ENCODE measurements around the gene CGB5.
"Not testable (repeated sequence)": the region's sequence is repeated elsewhere in the genome, so short reads cannot be mapped to it uniquely, and the experiment has no call there.

The CGB5 gene

DNA sequence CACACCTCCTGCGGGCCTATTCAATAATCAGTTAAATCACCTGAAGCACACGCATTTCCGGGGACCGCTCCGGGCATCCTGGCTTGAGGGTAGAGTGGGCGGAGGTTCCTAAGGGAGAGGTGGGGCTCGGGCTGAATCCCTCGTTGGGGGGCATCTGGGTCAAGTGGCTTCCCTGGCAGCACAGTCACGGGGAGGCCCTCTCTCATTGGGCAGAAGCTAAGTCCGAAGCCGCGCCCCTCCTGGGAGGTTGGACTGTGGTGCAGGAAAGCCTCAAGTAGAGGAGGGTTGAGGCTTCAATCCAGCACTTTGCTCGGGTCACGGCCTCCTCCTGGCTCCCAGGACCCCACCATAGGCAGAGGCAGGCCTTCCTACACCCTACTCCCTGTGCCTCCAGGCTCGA is at the start of gene CGB5:
CGB5 (plus strand) TSS at position 301 of the 400 bp plus-strand sequence. CDS start 362 bp downstream, outside the sequence.
- not testable (repeated sequence) for DNase-seq

DNA sequence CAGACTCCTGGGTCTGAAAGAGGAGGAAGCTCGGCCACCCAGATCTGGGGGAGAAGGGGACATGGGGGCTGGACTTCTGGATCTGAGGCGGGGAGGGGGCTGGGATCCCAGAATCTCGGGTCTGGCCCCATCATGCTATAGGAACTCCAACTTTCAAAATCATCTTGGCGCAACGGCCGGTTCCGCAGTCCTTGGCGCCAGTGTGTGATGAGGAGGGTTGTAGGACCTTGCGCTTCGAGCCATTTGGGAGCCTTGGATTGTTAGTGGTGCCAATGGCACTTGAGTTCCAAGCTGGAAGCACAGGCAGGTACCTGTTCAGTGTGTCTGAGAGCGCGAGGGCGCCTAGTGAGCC is 49.6 kb upstream of the CGB5 start:
- no peak for DNase-seq

DNA sequence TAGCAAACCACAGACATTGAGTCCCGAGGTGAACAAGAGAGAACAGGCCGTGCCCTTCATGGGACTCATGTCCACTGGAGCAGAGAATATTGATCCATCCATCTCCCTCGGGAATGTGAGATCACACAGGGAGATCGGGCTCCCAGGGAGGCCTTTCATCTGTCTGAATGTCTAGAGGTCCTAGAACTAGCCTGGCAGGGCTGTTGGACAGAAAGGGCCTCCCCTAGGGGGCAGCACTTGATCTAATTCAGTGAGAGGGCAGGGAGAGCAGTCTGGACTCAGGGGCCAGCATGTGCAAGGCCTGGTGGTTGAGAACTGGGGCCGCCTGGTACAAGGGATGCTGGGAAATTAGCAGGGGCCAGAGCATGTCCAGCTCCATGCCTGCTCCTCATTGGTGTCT is 45.7 kb upstream of the CGB5 start:
- peak; percentile 44 for DNase-seq

DNA sequence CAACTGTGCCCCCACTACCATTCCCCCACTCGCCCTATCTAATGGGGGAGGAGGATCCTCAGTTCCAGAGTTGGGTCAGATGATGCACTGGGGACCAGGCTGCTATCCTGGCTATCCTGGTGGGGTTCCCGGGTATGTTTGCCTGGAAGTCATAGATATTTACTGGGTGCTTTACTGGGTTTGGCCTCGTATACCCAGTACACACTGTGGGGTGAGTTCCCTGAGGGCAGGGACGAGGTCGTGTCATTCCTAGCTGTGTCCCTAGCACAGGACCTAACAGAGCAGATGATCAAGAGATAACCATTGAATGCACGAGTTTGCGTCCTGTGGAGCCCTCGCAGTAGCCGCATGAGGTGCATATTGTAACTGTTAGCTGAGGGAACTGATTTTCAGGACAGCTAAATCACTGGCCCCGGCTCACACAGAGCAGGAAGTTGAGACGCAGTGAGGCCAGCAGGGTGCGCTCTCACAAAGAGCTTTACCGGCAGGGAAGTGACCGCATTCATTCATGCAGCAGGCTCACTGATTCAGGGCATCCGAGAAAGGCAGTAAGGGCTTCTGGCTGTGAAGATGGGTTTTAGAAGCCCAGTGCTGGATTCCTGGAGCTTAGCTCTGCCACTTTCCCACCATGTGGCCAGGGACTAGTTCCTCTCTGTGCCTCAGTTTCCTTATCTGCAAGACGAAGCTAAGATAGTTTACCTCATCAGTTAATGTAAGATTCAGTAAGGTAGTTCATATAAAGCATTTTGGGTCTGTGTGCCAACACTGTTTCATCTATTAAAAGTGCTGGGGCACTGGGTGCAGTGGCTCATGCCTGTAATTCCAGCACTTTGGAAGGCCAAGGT is 43.9 kb upstream of the CGB5 start:
- DNase-seq: peak; percentile 78

DNA sequence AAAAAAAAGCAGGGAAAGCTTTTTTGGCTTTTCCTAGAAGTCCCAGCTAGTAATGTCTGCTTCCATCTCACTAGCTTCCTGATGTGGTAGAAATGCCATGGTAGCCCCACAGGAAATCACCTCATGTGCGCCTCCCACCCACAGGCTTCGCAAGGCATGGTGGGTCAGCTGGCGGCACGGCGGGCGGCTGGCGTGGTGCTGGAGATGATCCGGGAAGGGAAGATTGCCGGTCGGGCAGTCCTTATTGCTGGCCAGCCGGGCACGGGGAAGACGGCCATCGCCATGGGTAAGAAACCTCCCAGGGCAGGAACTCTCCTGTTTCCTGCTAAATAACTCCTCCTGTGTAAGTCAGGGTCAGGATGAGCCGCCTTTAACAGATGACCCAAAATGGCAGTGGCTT is 39.5 kb upstream of the CGB5 start:
- no peak for DNase-seq

DNA sequence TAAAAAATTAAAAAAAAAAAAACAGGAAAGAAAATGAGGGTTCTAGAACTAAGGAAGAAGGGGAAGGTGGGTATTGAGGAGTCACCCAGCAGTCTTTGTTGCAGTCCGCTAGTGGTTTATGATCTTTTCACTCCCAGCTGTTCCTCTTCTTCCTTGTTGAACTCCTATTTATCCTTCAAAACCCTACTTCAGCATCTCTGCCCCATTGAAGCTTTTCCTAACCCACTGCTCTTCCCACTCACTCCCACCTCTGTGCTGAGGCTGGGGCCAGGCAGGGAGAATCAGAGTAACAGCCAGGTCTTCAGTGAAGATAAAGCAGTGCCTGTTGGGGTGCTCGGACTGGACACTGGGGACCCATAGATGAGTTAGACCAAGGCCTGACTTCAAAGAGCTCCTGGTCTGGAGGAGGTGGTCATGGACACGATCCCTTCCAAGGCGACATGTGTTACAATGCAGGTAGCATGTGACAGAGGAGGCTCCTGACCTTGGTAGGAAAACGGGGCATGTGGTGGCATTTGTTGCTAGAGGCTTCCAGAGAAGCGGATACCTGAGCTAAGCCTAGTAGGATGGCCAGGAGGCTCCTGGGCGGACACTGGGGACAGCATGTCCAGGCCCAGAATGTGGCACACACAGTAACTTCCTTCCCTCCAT is 38.6 kb upstream of the CGB5 start:
- no peak for DNase-seq

DNA sequence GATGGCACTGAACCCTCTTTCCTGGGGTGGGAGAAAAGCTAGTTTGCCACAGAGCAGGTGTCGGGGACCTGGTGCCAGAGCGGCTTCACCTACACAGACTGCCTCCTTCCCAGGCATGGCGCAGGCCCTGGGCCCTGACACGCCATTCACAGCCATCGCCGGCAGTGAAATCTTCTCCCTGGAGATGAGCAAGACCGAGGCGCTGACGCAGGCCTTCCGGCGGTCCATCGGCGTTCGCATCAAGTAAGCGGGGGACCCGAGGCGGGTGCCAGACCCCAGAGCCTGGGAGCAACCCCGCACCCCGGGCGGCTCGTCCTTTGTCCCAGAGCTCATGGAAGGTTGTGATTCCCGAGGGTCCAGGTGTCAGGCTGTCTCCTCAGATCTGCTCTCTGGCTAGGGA is 36.7 kb upstream of the CGB5 start:
- no peak for DNase-seq

DNA sequence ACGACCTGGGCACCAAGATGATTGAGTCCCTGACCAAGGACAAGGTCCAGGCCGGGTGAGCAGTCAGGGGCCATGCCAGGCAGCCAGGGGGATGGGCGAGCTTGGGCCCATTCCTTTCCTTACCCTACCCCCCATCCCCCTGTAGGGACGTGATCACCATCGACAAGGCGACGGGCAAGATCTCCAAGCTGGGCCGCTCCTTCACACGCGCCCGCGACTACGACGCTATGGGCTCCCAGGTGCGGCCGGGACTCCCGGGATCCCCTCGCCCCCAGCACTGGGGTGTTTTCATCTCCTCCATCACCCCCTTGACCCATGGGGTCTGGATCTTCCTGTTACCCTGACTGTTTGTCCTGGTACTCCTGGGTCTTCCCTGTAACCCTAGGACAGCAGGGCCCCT is 33.8 kb upstream of the CGB5 start:
- DNase-seq: no peak

DNA sequence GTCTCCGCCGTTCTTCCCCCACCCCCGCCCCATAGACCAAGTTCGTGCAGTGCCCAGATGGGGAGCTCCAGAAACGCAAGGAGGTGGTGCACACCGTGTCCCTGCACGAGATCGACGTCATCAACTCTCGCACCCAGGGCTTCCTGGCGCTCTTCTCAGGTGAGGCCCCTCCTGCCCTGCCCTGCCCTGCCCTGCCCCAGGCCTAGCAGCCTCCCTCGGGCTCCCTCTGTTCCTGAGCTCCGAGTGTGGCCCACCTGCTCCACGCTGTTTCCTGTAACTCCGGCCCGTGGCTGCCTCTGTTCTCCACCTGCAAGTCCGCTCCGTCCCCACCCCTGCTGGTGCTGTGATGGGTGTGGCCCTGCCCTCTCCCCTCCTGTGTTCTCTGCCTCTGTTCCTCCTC is 33.2 kb upstream of the CGB5 start:
- DNase-seq: no peak

DNA sequence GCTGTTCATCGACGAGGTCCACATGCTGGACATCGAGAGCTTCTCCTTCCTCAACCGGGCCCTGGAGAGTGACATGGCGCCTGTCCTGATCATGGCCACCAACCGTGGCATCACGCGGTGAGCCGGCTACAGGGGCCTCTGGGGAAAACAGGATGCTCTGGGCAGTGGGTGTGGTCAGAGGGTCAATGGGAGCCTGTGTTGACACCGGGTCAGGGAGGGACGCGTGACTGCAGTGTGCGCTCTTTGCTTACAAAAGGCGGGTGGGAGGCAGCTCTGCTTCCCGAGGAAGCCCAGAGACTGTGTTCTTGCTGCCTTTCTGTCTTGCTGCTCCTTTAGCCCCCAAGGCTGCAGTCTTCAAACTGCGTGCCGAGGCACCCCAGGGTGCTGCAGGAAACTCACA is 32.5 kb upstream of the CGB5 start:
- DNase-seq: no peak

DNA sequence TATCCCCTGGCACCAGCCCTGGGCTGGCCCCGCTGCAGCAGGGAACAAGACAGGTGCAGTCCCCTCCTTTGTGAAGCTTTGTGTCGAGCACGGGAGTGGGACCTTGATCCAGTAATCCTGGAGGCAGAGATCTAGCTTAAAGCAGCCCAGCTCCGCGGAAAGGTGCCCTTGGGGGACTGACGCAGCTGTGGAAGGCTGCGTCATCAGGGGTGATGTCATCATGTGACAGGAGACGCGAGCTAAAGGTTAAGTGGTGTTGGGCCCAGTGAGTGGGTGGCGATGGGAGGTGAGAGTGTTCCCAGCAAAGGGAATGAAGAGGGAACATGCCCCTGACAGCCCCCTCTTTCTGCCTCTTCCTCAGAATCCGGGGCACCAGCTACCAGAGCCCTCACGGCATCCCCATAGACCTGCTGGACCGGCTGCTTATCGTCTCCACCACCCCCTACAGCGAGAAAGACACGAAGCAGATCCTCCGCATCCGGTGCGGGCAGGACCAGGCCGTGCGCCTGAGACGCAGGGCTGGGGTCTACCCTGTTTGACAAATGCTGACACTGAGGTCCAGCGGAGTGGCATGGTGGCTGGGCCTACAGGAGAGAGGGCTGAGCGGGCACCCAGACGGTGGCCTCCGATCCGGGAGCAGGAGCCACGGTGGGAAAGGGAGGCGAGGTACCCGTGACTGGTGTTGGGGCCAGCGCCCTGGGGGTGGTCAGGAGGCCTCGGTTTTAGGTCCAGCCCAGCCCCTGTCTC is 29.4 kb upstream of the CGB5 start:
- DNase-seq: no peak

DNA sequence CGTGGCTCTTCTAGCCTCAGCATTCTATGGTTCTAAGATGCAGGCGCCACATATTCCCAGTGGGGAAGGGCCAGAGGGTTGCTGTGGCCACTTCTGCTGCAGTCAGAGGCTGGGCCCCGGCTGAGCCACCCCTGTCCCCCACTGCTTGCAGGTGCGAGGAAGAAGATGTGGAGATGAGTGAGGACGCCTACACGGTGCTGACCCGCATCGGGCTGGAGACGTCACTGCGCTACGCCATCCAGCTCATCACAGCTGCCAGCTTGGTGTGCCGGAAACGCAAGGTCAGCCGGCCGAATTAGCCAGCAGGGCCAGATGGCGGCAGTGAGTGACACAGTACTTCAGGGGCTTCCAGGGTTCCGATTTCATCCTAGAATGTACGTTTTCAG is 28.8 kb upstream of the CGB5 start:
- no peak for DNase-seq

DNA sequence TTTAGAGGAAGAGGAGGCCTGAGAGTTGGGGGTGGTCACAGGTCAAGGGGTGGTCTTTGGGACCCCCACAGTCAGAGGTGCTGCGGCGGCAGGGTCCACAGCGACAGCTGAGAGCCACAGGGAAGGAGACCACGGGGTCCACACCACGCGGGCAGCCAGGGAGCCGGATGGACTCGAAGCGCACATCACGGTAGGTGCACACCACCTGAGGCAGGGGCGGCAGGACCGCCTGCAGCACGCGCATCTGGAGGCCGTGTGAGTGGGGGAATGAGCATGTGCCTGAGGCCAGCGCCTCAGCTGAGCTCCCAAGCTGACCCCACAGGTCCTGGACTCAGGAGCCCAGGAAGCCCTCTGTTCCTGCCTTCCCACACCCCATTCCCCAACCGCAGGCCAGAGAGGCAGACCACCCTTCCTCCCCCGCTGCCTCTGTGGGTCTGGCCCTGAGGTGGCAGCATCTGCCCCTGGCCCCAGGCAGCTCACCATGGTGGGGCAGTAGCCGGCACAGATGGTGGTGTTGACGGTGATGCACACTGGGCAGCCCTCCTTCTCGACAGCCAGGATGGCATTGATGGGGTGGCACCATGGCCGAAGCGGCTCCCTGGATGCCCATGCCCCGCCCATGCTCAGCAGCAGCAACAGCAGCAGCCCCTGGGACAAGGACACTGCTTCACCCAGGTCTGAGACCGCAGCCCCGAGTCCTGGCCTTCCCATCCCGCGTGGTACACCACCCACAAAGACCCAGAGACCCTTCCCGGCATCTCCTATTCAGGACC is 27.4 kb upstream of the CGB5 start:
- no peak for DNase-seq

DNA sequence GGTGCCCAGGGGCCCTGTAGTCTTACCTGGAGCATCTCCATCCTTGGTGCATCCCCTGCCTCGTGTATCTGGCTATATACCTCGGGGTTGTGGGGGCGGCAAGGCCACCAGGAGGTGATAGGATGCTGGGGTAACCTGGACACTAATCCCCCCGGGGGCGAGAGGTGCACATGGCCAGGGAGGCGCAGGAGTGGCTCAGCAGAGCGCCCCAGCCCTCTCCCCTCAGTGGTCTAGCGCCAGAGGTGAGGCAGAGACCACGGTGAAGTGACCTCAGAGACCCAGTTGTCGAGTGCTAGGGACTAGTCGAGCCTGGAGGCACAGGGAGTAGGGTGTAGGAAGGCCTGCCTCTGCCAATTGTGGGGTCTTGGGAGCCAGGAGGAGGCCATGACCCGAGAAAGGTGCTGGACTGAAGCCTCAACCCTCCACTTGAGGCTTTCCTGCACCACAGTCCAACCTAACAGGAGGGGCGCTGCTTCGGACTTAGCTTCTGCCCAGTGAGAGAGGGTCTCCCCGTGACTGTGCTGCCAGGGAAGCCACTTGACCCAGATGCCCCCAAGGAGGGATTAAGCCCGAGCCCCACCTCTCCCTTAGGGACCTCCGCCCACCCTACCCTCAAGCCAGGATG is 26.5 kb upstream of the CGB5 start, which contains the start of gene LHB:
LHB (minus strand) TSS at position 51 of the 625 bp plus-strand sequence; CDS start at position 41, 10 bp downstream.
- no peak for DNase-seq

DNA sequence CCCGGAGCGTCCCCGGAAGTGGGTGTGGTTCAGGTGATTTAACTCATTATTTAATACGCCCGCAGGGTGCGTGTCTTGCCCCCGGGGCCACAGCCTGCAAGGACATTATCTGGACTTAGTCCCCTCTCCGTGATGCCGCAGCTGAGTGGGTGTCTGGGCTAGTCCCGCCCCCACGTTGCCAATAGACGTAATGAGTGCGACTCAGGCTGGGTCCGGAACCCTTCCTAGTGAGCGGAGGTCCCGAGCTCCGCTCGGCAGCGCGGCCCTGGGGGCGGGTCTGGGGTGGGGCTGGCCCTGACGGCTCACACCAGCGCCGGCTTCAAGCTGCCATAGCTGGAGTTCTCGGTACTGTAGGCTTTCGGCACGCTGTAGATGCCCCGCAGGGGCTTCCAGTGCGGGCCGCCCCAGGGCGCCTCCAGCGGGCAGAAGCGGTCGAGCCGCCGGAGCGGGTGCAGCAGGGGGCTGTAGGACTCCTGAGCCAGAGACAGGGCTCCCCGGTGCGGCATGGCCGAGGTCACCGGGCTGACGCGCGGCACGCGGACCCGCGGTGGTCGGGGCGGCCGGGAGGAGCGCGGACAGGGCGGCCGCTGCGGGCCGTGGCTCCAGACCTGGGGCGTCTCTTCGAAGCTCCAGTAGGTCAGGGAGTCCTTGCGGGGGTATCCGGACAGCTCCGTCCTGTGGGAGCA is 25.8 kb upstream of the CGB5 start:
- peak; percentile 71 for DNase-seq

DNA sequence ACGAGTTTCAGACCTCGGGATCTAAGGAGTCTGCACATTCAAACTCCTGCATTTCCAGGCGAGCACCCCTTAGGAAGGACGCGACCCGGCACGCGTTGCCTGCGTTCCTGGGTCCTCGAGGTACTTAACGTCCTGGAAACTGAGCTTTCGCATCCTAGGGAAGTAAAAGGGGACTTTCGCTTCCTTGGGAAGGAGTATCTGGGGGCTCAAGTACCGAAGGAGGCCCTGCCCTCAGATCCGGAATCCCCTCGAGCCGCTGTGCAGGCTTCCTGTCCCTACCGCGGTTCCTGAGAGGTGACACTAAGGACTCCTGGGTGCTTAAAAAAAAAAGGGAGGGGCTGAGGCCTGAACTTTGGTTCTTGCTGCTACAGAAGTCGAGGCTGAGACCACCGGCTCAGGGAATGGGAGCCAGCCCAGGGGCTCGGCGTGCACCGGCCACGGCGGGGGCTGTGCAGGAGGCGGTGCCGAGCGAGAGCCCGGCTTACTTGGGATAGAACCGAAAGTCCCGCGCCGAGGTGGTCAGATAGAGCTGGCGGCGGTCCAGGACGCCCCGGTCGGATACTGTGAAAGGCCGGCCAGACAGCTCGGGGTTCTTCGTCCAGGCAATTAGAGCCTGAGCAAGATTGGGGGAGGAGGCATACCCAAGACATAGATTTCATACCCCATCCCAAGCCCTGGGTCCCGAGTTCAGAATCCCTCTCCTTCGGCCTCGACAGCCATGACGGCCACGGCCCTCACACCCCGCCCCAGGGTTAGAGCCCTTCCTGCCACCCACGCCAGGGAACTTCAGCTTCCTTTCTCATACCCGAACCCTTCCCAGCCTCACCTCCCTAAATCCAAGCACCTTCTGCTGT is 25.0 kb upstream of the CGB5 start:
- DNase-seq: peak; percentile 36

DNA sequence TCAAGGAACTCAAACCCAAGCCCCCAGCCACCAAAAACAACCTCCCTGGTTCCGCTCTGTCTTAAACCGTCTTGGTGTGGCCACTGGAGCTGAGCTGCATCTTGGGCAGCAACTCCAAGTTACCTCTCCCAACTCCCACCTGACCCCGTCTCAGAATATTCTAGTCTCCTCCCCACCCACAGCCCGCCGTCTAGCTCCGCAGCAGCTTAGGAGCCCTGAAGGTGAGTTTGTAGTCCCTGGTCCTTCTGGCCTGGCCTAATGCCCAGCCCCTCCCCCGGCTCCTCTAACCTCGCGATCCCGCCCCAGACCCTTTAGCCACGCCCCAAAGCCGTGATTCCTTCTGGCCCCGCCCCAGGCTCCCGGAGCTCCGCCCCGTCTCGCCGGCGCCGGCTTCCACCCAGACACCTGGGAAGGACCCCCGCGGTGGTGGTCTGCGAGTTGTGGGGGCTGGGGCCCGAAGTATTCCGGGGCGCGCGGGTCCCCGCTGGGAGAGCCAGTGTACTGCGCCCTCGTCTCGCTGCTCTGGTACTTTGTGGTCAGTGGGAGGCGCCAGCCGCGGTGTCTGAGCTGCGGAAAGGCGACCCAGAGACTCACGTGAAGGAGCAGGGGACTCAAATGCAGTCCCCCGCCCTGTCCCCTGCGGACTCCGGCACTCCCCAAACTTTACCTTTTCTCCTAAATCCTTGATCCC is 24.3 kb upstream of the CGB5 start:
- peak; percentile 72 for DNase-seq

DNA sequence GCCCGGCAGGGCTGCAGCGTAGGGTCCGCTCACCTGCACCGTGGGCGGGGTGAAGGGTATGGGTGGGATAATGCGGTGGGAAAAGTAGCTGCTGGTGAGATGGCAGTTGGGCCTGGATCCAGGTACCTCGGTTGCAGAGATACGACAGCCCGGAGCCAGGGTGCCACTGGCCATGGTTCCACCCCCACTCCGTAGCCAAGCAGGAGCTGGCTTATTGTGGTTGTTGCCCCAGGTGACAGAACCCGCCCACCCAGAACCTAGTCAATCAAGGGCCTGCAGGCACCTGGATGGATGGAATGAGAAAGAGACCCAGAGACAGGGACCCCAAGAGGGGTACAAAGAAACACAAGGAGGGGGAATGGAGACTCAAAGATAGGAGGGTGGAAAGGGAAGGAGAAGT is 23.3 kb upstream of the CGB5 start:
- no peak for DNase-seq

DNA sequence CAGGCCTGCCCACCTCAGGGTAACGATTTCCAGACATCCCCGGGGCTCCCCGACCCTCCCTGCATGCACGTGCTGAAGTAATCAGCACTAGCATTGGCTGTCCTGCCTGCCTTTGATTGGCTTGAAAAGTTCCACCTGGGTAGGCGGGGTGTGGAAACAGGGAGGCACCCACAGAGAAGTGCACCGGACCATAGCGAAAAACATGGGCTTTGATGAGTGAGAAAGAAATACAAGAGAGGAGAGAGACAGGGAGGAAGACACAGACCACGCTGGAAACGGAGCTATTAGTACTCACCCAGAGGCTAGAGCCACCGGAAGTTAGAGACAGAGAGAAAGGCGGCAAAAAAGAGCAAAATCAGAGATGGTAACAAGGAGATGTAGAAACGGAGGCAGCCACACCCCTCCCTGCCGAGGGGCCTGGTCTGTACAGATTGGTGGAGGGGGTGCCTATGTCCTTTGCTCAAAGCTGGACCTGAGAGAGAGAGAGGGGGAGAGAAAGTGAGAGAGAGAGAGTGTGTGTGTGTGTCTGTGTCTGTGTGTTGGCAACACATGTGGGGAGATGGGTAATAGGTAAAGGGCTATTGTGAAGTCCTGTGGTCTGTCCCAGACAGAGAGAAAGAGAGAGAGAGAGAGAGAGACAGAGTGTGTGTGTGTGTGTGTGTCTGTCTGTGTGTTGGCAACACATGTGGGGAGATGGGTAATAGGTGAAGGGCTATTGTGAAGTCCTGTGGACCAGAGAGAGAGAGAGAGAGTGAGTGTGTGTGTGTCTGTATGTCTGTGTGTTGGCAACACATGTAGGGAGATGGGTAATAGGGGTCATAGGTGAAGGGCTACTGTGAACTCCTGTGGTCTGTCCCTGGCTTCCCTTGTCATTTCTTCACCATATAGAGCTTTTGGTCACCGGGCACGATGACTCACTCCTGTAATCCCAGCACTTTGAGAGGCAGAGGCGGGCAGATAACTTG is 22.4 kb upstream of the CGB5 start:
- DNase-seq: no peak
